Glomerular visceral epithelial cell (primary cell): ENCODE results near the gene GASK1B.

Source experiments
- DNase-seq: peaks from one replicate; pipeline ENCODE4 v3.0.0-alpha.2; 2016; ENCODE audit errors: extremely low spot score

GASK1B gene

DNA sequence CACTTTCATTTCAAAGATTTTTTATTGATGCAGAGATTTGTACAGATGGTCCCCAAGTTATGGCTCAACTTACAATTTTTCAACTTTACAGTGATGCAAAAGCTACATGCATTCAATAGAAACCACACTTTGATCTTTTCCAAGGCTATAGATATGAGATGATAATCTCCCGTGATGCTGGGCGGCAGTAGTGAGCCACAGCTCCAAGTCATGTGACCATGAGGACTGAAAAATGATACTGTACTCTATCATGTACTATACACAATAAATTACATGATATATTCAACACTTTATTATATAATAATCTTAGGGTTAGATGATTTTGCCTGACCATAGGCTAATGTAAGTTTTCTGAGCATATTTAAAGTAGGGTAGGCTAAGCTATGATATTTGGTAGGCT, 14.0 kb upstream of the GASK1B start:
- DNase-seq = no peak

DNA sequence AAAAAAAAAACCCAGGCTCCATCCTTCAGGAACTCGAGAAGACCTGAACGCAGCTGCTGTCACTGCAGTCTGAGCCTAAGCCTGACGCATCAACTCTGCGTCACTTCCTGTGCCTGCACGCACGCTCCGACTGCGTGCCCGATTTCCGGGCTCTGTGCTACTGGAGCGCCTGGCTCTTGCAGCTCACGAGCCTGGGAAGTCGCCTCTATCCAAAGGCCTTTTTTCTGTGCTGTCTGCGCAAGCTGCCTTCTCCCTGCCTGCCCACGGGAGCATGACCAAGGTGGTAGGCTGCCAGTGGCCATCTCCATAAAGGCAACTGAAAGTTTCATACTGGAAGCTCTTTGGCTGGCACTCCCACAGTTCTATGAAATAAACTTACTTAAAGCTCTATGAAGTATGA, 9.9 kb upstream of the GASK1B start:
- no peak for DNase-seq

DNA sequence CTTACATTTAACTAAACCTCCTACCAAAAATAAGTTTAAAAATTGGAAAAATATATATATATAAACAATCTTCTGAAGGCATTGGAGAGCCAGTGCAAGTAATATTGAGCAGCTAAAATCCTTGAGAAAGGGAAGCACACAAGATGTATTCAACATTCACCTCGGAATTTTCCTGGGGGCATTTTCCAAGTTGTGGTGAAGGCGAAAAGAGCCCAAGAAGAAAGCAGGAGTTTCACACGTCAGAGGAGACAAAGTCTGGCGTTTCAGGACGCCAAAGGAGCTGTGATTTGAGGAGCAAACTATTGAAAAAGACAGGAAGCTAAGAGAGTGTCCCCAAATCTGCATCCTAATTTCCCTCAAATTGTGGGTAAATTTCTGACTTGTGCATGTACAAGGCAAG, 9.1 kb upstream of the GASK1B start:
- no peak for DNase-seq

DNA sequence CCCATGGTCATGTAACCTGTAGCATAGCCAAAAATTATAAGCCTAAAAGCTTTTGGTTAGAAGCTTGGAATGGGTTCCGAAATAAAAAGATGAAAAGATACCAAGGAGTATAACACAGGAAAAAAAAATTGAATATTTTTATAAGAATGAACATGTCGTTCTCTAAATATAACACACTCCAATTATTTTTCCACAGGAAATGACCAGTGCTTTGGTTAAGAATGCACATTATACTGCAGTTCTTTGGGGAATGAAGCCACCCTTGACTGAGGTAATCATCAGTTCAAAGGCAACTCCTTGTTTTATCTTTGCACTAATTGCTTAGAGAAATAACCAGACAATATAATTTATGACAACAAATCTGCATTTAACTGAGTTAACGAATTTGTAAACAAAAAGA, 6.6 kb upstream of the GASK1B start:
- DNase-seq = no peak

- DNase-seq = no peak
Measured at GRCh38 chr4:158176776-158177175, 4.0 kb upstream of the GASK1B start.

DNA sequence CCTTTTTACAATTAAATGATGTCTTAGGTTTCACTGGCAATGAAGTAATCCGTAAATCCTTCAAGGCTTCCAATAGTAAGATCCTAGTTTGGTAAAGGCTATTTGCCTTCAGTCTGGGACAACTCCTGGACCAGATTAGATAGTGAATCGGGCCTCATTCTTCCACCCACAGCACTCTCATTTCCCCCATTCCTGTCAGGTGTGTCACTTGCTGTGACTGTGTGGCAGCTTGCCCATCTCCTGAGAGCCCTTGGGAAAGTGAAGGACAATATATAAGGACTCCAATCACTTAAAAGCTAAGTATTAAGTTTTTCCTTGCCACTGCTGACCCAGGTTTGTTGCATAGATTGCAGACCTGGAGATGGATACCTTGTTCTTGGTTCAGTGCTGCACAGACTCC, 3.3 kb upstream of the GASK1B start:
- peak; percentile 50 for DNase-seq

DNA sequence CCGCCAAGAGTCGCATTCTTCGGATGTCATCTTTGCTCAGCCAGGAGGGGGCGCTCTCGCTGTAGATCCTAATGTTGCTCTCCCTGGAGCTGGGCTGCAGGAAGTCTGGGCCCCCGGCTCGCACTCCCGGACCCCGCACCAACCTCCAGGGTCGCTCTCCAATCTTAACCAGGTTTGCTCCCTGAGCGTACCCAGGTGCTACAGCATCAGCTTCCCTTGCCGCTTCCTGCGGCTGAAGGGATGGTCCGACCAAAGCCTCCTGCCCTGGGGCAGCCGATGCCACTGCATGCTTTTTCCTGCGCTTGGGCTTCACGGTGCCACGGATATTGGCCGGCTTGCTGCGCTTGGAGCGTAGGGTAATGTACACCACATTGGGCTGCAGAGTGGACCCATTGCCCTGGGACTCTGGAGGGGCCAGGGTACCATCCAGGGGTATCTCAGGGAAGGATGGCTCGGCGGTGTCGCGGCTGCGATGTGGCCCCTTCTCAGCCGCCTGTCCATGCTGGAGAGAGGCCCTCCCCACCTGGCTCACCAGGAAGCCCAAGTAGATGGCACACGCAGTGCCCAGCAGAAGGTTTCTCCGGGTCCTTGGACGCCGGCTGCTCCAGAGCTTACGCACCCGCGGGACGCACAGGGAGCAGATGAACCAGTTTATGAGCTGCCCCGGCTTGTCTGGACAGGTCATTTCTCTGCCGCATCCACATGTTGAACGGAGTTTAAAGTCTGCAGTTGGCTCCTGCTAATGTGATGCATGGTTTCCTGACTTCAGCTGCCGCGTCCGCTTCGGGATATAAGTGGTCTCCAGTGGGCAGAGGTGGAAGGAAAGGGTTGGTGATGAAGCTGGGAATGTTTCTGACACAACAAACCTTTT, 1.9 kb downstream of the GASK1B start:
- no peak for DNase-seq

DNA sequence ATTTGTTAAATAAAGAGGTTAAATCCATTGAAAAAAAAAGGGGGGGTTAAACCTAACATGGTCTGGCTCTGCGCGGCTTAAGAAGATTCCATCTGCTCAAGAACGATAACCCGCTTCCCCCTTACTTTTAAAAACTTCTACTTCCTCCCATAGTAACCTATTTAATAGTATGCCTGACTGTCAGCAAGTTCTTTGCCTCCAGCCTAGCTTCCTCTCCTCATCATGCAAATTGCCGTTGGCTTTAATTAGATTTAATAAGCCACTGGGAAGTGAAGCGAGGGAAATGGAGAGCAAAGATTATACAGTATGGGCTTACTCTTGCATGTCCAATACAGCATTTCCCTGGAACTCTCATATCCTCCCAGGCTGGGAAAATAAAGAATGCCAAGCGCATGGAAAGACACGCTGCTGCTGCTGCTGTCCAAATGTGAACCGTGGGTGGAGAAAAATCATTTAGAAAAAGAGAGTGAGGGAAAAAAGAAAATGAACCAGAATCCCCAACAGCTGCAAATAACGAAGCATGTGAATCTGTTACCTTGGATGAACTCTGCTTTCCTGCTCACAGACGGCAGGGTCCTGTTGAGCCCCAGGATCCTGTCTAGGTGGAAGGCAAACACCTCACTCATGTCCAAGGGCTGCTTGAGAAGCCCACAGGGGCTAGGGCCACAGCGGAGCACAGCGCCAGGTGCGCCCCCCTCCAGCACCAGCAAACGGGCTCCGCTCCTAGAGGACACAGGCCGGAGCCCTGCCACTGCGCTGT, 2.7 kb downstream of the GASK1B start:
- DNase-seq = no peak

- no peak for DNase-seq
Measured at GRCh38 chr4:158169506-158169905, 3.3 kb downstream of the GASK1B start.

- DNase-seq = no peak
Measured at GRCh38 chr4:158168606-158169005, 4.2 kb downstream of the GASK1B start.

DNA sequence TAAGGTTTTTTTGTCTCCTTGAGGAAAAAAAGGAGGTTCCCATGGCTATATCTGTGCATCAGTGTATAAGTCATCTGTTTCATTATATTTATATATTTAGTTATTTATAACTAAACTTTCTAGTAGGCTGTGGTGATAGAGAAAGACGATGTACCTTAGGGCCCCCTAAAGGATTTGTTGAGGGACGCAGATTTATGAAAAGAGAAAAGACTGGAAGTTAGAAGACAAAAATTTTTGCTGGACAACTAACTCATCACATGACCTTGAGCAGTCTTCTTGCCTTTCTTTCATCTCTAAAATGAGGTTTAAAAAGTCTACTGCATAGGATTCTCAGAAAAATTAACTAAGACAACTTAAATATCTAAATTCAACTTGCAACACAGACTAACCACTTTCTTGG, 6.1 kb downstream of the GASK1B start:
- DNase-seq = no peak

GRCh38 chr4:158164768-158165213, 8.0 kb downstream of the GASK1B start:
- DNase-seq = no peak

- no peak for DNase-seq
Measured at GRCh38 chr4:158163941-158164767, 8.7 kb downstream of the GASK1B start.

- DNase-seq = peak; percentile 79
Measured at GRCh38 chr4:158162631-158163030, 10.2 kb downstream of the GASK1B start.

DNA sequence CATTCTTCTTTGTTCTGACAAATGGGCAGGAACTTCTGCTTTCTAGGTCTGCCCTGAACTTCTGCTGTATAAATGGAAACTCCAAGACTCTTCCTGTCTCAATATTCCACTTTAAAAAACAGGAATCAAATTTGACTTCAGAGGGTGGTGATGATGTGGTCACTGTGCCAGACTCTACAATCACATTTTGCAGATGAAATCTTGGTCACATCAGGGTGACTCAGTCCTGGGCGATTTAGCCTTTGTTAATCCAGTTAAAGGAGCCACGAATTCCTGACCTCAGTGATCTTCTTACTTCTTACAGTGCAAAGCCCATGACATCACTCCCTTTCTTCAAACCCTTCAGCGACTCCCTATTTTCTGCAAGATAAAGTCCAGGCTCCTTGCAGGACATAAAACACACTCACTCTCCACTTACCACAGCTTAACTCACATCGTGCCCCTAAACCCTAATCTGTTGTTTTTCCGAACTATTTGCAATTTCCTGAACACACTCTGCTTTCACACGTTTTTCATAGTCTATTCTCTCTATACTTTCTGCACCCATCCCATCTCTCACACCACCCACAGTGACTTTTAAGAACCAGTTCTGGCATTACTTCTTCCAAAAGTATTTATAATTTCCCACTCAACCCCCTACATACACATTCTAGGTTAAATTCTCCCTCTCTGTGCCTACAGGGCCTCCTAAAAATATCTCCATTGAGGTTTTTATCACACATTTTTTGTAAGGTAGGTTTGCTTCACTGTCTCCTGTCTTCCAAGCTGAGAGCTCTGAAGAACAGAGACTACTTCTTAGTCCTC, 11.1 kb downstream of the GASK1B start:
- peak; percentile 94 for DNase-seq

- peak; percentile 49 for DNase-seq
Measured at GRCh38 chr4:158159718-158160094, 13.1 kb downstream of the GASK1B start.

DNA sequence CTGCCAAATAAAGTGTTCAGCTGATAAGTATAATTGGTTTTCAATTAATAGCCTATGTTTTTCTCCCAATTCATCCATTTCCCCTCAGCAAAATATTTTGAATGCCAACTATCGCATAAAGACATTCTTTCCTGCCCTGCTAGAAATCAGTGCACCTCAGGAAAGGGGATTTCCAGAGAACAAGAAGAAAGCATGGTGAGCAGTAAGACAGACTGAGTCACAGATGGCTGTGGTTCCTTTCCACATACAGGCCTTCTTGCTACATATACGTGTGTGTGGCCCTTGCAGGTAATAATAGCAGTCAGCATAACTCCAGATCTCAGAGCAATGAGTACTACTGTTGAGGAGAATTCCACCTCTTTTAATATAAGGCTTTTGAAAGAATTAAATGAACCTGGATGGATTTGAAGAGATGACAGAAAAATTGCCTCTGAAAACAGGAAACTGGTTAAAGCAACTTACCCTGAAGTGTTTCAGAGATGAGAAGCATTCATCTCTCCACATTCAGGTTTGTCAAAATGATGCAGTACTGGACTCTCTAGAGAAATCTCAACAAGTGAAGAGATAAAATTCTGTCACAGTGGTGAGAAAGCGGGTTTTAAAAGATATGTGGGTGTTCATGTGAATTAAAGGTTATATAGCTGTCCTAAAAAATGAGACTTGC, 13.6 kb downstream of the GASK1B start:
- peak; percentile 85 for DNase-seq

DNA sequence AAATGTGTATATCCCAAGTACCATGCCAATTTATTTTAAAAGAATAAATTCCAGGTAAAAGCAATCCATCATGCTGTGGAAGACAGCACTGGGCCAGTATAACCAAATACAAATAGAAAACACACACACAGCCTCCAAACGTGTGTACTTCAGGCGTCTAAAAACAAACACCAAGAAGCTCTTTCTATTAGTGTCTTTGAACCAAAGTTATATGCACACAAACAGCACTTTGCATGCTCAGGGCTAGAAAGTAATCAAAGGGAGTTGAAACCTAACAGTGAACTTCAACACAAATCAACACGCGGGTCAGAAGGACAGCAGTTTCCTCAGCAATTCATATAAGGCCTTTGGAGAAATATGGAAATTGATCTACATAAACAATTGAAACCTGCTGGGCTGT, 15.4 kb downstream of the GASK1B start:
- no peak for DNase-seq

DNA sequence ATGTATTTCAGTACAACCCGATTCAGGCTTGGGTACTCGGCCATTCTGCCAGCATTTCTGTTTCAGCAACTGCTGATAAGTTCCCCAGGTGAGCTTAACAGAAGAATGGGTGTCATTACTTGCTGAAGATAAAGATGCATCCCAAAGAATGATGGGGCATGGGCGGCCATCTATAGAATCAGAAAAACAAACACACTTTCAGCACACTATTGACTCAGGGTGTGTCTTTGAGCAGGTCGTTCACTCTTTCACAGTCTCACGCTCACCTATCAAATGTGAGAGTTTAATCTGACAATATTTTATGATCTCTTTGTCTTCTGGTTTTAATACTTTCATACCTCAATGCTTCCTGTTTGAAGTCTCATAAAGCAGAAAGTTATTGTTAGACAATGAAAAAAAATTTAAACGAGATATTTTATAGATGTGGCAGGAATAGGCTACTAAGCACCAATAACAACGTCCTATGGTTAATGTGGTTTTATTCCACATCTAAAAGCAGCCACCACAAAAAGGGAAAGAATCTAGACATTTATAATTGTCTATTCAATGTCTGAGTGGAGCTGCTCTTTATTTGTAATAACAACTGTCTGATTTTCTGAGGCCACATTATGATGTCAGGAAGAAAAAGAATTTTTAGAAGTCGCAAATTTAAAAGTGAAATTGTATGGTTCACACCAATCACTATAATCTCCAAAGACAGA, 17.0 kb downstream of the GASK1B start:
- peak; percentile 27 for DNase-seq

GRCh38 chr4:158147151-158147550, 25.7 kb downstream of the GASK1B start:
- DNase-seq = no peak
